GM19328 (cell line): ENCODE data around the gene DYRK1A.
"Not testable (repeated sequence)": the region's sequence is repeated elsewhere in the genome, so short reads cannot be mapped to it uniquely, and the experiment has no call there.

Experiments used
- ATAC-seq: cut with Tn5 transposase; IDR thresholded peaks from one replicate; pipeline ENCODE4 v1.9.1; 2021; ENCODE audit warnings: mild to moderate bottlenecking, moderate library complexity; ENCODE audit not compliant: unreplicated experiment

The DYRK1A gene

GRCh38 chr21:37366482-37367316, at the start of gene DYRK1A:
DYRK1A (plus strand) TSS chr21:37366773; CDS start chr21:37420375, 53,602 bp downstream.
- peak; percentile 69 for ATAC-seq

- ATAC-seq, result no peak
Observed at GRCh38 chr21:37319551-37319950, 47.0 kb upstream of the DYRK1A start.

- no peak for ATAC-seq
Observed at GRCh38 chr21:37322084-37322483, 44.5 kb upstream of the DYRK1A start.

- no peak for ATAC-seq
Observed at GRCh38 chr21:37324558-37324957, 42.0 kb upstream of the DYRK1A start.

GRCh38 chr21:37328147-37328546, 38.4 kb upstream of the DYRK1A start:
- ATAC-seq, result not testable (repeated sequence)

- no peak for ATAC-seq
Observed at GRCh38 chr21:37331411-37331810, 35.2 kb upstream of the DYRK1A start.

GRCh38 chr21:37335053-37335452, 31.5 kb upstream of the DYRK1A start:
- ATAC-seq, result no peak

- ATAC-seq, result no peak
Observed at GRCh38 chr21:37337179-37337578, 29.4 kb upstream of the DYRK1A start.

- no peak for ATAC-seq
Observed at GRCh38 chr21:37337831-37338230, 28.7 kb upstream of the DYRK1A start.

GRCh38 chr21:37338671-37339551, 27.7 kb upstream of the DYRK1A start:
- no peak for ATAC-seq

GRCh38 chr21:37339552-37339939, 27.0 kb upstream of the DYRK1A start:
- ATAC-seq, result no peak

- ATAC-seq, result no peak
Observed at GRCh38 chr21:37341254-37341960, 25.2 kb upstream of the DYRK1A start.

GRCh38 chr21:37342046-37342632, 24.4 kb upstream of the DYRK1A start:
- ATAC-seq, result no peak

GRCh38 chr21:37346841-37347430, 19.6 kb upstream of the DYRK1A start:
- no peak for ATAC-seq

- no peak for ATAC-seq
Observed at GRCh38 chr21:37348664-37349063, 17.9 kb upstream of the DYRK1A start.

- no peak for ATAC-seq
Observed at GRCh38 chr21:37350472-37350871, 16.1 kb upstream of the DYRK1A start.

- ATAC-seq, result no peak
Observed at GRCh38 chr21:37356706-37357105, 9.9 kb upstream of the DYRK1A start.

GRCh38 chr21:37357691-37358090, 8.9 kb upstream of the DYRK1A start:
- no peak for ATAC-seq

GRCh38 chr21:37358397-37358796, 8.2 kb upstream of the DYRK1A start:
- no peak for ATAC-seq

GRCh38 chr21:37363936-37364335, 2.6 kb upstream of the DYRK1A start:
- no peak for ATAC-seq
